GM19468 (cell line): ENCODE measurements around the gene CDH9.
"Not testable (repeated sequence)": the region's sequence is repeated elsewhere in the genome, so short reads cannot be mapped to it uniquely, and the experiment has no call there.

Source experiments
- ATAC-seq: cut with Tn5 transposase; IDR thresholded peaks from one replicate; pipeline ENCODE4 v1.9.1; 2021; ENCODE audit warnings: mild to moderate bottlenecking, moderate library complexity, moderate number of reproducible peaks; ENCODE audit not compliant: unreplicated experiment; ENCODE audit errors: extremely low read depth

CDH9 gene

DNA sequence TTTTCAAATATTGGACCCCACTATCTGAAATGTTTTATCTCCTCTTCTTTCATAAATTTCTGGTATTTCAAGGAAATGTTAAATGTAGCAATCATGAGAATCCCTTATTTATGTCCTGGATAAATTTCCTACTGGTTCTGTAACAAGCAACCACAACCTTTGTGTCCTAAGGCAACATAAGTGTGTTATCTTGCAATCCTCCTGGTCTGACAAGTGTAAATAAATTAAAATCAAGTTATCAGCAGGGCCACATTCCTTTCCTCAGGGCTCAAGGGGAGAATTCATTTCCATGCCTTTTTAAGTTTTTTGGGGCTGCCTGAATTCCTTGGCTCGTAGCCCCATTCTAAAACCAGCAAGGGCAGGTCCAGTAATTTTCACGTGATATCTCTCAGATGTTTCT lies 83.2 kb downstream of the CDH9 start:
- no peak for ATAC-seq

DNA sequence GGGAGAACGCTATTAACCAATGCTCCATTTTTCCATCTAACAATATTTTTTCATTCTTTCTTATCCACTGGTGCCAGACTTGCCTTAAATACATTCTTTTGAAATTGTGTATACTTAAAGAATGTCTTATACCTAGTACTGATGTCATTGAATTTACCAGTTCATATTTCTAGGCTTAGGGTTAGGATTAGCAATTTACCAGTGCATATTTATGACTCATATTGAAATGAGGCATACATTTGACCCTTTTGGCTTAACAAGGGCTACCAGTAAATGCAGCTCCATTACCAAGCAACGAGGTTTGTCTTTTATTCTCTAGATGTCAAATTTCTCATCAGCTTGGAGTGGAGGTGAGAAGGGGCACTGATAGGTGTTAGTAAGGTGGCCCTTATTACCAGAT lies 89.5 kb downstream of the CDH9 start:
- ATAC-seq, result no peak

DNA sequence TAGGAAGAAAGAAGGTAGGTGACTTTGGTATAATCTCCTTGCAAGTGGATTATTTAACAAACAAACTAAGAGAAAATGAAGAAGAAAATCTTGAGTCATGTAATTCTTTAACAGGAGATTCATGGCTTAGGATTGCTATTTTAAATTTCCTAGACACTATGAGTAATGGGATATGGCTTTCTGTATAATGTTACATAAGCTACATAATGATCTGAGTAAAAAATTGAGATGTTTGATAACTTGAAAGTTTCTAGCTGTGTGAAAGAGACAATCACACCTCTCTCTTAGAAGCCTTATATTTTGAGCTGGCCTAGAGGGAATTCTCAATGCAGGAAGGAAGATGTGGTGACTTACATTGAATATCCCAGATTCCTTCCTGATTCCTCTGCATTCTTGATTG lies 92.5 kb downstream of the CDH9 start:
- no peak for ATAC-seq

DNA sequence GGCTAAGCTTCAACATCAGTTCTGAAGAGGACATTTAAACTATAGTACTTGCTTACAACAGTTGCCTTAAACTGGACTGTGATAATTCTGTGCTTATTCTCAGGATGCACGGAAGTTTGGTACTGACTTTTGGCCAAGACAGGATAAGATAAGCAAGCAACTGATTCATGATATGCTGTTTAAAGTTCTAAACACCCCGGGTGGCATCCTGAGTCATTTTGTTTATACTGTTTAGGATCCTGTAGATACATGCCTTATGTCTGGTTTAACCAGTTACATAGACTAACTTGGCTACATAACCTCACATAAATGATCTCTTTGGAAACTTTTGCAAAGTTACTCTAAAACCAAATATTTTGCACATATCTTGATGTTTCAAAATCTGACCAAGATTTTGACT lies 95.9 kb downstream of the CDH9 start:
- no peak for ATAC-seq

DNA sequence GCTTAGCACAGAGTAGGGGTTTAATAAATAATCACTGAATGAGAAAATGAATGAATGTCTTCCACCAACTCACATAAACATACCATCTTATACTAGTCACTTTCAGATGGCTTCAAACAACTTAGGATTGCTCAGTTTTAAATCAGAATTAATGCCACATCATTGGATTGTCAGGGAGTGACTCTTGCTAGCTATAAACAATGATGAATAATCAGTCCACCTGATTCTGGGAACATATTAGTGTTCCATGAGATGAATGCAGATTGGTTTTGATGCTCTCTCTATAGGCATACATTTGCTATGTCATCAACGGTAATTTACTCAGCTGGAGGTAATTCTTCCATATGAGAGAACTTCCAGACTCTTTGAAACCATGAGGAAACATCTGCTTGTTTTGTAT lies 97.4 kb downstream of the CDH9 start:
- no peak for ATAC-seq

DNA sequence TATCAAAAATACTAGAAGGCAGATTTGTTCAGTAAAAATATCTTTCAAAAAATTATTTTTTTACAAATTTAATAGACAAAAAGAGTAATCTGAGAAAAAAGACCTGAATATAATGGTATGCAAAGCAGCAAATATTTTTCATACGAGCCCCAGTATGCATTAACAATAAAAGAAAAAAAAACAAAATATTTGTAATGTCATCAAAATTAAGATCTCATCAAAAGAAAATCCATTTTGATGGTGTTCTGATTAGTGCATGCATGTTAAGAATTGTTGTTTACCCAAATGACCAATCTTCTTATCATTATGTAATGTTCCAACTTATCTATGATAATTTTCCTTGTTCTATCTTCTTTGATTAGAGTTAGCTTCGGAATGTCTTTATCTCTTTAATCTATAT lies 106.1 kb downstream of the CDH9 start:
- ATAC-seq, result no peak

DNA sequence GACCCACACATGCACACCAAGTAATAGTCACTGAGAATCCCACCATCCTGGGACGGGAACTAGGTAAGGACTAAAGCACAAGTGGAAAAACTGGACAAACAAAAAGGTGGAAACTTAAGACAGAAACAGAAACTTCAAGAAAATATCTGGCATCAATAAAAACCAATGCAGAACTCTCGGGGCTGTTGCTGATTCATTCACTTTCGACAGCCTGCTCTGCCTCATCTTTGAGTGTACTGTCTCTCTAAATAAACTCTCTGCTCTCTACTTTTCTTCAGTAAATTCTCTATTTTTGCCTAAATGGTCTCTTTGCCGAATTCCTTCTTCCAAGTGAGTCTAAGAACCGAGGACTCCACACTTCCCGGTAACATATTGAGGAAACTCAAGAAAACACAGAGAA lies 116.9 kb downstream of the CDH9 start:
- ATAC-seq, result no peak

DNA sequence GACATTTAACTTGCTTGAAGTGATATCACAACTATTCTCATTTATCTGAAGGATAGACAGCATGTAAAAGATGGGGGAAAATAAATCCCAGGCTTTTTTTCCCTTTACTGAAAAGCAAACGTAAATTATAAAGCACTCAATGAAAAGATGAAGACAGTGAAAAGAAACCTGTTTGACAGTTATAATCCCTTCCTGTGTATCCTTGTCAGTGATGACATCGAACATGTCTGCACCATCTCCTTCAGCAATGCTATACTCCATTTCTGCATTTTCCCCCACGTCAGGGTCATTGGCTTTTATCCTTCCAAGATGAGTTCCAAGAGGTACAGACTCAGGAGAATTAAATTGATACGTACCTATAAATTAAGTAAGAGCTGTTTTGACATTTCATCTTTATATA lies 134.9 kb downstream of the CDH9 start:
- ATAC-seq, result no peak

DNA sequence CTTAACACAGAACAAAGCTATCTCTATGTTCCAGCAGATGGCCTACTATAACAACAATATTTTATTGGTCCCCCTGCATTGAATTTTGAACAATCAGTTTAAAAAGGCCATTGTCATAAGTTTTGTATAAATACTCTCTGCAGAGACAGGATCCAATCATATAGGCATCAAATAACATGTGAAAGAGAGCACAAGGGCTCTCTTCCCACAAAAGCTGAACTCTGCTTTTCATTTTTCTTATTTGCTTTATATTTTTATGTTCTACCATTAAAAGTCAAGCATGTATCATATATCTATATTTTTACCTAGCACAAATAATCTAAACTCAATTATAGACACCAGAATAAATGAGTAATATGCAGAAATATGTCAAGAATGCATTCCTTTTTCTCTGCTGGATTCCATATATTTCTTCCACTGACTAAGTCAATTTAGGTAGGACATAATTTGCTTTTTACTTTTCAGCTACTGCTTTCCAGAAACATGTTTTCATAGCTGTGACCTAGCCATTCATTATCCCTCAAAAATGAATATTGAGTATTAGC lies 143.6 kb downstream of the CDH9 start:
- ATAC-seq, result no peak

DNA sequence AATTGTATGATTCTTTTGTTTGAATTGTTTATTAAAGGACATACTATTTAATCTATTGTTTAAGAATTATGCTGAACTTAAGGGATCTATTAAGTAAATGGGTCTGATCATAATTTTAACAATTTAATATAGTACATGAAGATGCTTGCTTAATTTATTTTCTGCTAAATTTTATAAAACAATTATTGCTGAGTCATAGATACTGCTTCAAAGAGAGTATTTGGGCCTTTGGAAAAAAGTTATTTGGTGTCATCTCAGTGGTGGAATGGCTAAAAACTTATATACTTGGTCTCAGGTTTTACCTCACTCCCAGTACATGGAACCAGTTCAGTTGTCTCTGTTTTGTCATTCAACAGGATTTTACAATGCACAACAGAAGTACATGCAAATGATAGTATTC lies 145.3 kb downstream of the CDH9 start:
- ATAC-seq, result no peak

DNA sequence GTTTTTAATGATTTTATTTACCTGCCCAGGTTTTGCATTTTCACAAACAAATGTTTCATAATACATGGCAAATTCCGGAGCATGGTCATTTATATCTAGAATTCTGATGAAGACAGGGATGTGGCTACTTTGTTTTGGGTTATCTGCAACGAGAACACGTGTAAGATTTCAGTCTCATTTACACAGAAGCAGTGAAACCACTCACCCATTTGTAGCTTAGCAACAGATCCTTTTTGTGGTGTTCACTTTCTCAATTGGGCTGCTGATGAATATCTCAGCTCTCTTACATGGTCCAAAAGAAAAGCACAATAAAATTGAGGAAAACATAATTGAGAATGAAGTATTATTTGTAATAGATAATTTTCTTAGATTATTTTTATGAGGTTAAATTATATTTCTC lies 148.6 kb downstream of the CDH9 start:
- ATAC-seq, result no peak

DNA sequence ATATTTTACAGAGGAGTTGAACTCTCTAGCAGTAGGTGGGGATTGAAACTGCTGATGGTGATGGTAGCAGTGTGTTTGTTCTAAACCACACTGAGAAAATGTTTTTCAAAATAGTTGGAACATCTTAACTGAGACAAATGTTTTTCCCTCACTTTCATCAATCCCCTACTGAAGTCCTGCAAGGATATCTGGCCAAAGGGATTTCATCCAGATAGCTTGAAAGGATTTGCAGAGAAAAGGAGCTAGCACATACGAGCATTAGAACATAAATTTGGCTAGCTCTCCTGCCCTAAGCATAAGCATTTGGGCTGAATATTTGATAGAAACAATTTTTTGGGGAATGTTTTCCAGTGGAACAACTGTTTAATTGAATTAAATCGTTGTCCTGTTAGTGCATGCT lies 153.9 kb downstream of the CDH9 start:
- no peak for ATAC-seq

DNA sequence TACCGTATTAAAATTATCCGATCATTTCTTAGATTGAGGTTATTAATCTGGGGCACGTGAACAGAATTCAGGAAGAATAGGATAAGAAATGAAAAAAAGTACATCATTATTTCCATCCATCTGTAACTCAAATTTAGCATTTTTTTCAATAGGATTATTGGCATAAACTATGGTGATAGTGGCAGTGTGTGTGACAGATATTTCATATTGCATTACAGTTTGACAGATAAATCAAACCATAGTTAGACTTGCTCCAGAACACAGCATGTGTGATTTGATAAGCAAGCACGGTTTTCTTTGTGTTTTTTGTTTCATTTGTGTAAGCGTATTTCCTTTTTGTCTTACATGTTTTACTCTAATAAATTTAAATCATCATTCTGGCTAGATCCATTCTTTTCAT lies 155.0 kb downstream of the CDH9 start:
- no peak for ATAC-seq

DNA sequence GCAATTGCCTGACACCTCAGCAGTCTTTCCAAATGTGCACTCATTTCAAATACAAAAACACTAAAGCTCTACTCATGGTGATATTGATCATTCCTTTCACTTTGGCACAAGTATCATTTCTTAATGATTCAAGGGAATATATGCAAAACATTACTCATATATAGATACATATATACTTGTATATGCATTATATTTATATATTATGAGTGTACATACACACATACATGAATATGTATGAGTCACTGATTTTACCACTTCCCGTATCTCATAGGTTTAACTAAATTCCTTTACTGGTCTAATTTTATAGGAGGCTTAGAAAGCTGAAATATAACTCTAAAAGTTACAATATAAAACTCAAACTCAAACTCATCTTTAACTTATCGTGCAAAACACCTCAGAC lies 156.5 kb downstream of the CDH9 start:
- no peak for ATAC-seq

DNA sequence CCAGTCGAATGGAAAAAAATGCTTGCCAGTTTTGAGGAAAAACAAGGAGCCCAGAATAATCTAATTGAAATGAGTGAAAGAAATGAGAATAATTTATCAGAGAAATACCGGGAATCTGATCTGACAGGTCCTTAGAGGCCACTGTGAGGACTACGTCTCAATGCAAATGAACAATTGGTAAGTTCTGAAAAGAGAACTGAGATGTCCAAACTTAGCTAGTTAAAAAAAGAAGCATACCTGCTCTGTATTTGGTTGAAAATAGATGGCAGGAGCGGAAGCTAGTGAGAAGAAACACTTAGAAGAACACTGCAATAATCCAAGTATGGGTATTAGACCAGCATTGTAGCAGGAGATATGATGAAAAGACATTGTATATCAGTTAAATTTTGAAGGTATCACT lies 161.2 kb downstream of the CDH9 start:
- ATAC-seq, result no peak

DNA sequence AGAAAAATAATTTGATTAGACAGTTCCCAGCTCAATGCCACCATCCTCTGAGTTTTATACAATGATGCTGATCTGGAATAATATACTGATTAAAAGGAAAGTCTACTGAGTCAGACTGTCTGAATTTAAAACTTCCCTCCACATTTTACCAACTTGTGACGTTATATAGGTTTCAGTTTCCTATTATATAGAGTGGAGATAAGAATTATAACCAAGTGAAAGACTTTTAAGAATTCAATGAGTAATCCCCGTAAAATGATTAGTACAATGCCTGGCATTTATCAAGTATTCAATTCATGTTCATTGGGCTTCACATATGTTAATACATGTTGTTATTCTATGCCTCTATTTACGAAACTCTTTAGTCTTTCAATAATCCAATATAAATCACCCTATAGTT lies 166.0 kb downstream of the CDH9 start:
- no peak for ATAC-seq

DNA sequence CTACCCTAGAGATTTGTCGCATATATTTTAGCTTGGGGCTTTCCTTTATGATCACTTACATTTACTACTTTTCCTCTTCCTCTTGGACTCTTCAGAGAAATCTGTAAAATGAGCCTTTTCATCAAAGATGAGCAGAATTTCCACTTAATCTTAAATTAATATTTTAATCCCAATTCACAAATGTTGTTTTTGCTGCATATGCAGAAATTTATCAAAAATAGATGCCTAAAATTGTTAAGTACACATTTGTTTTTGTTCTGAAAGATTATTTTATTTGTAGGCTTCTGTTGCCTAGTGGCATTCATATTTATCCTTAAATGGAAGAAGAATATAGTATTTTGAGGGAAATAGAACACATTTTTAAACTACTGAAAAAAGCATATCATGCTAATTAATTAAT lies 168.6 kb downstream of the CDH9 start:
- no peak for ATAC-seq

DNA sequence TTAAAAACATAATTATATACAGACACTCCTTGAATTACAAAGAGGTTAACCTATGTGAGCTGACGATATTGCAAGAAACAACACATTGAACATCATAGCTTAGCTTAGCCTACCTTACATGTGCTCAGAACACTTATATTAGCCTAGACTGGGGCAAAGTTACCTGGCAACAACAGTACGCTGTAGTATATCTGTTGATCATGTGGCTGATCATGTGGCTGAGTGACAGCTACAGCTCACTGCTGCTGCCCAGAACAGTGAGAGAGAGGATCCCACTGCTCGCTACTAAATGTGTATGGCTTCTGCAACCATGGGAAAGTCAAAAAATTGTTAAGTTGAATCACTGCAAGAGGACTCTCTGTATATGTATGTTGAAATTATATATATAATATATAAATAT lies 169.9 kb downstream of the CDH9 start:
- ATAC-seq, result no peak

DNA sequence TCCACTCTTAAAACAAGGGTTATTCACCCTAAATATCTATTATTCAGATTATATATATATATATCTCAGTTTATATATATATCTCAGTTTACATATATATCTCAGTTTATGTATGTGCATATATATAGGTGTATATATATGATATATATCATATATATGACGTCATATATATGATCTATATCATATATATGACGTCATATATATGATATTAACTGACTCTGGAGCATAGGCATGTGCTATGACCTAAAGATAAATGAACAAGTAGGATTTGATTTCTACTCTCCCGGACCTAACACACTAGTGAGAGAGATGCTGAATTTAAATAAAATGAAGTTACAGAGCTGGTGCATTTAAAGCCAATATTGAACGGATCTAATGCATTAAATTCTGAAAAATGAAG lies 174.3 kb downstream of the CDH9 start:
- ATAC-seq, result no peak

DNA sequence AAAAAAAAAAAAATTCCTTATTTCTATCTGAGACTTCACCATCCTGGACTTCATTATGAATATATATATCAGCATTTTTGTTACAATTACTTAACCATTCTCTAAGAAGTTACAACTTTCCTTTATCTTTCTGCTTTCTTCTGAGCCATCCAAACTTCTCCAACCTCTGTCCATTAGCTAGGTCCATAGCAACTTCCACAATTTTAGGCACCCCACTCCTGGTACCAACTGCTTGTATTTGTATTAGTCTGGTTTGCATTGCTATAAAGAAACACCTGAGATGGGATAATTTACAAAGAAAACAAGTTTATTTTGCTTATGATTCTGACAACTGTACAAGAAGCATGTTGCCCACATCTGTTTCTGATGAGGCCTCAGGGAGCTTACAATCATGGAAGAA lies 182.1 kb downstream of the CDH9 start:
- ATAC-seq, result no peak

DNA sequence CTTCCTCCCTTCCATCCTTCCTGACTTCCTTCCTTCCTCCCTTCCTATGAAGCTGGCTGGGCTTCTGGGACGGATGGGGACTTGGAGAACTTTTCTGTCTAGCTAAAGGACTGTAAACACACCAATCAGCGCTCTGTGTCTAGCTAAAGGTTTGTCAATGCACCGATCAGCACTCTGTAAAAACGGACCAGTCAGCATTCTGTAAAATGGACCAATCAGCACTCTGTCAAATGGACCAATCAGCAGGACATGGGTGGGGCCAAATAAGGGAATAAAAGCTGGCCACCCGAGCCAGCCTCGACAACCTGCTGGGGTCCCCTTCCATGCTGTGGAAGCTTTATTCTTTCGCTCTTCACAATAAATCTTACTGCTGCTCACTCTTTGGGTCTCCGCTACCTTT lies 185.9 kb downstream of the CDH9 start:
- ATAC-seq, result not testable (repeated sequence)

DNA sequence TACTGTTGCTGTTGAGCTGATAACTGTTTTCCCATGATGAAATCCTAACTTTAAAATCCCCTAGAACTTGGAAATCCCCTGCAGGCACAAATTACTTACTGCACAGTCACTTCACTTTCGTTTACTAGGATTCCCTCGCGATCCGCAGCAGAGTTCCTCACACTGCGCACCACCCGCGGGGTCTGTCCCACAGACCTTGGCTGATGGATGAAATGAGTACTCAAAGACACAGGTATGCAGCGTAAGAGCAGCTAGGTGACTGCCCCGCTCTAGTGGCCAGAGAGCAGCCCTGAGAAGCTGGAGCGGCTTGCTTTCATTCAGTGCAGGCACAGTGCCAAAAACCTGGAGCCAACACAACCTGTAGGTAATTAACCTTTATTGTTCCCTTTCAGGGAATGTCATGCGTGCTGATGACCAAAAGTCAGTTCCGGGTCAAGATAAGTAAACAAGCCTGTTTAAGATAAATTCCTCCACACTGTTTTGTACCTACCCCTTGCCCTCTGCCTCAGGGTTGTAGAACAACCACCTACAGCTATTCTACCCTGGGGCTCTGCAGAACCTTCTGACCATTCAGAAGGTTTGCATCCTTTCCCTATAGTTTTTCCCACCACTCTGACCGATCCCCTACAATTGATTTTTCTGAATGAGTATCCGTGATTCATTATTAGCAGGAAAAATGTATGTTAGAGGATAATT lies 191.2 kb downstream of the CDH9 start:
- ATAC-seq, result no peak

DNA sequence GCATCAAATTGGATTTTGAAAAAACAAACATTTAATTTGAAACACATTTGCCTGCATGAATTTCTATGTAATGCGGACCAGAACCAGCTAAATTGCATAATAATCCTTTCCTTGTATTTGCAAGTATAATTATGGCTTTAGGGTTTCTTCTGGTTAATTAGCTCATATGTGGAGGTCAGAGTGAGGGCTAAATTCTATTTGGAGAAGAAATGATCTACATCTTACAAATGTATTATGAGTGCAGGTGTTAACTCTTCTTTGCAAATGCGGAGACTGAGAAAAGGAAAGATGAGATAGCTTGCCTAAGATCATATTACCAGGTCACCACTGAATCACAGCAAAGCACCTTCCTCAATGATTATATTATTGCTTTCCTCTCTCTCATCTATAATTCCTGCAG lies 194.7 kb downstream of the CDH9 start:
- no peak for ATAC-seq
